HG03039 (cell line): Measurements from ENCODE around the gene UGT8.
"Not testable (repeated sequence)": the region's sequence is repeated elsewhere in the genome, so short reads cannot be mapped to it uniquely, and the experiment has no call there.

Experiments used
- ATAC-seq: cut with Tn5 transposase; IDR thresholded peaks from one replicate; pipeline ENCODE4 v1.9.1; 2021; ENCODE audit warnings: mild to moderate bottlenecking, moderate library complexity; ENCODE audit not compliant: unreplicated experiment

The UGT8 gene

GRCh38 chr4:114598191-114599121, at the start of gene UGT8:
Gene UGT8 (plus strand): TSS chr4:114598807. CDS start chr4:114622881, 24,074 bp downstream.
- peak; percentile 40 for ATAC-seq

GRCh38 chr4:114549638-114550037, 49.0 kb upstream of the UGT8 start:
- no peak for ATAC-seq

- no peak for ATAC-seq
Observed at GRCh38 chr4:114558446-114559020, 40.1 kb upstream of the UGT8 start.

- no peak for ATAC-seq
Observed at GRCh38 chr4:114561590-114561989, 37.0 kb upstream of the UGT8 start.

- ATAC-seq: no peak
Observed at GRCh38 chr4:114562176-114562904, 36.3 kb upstream of the UGT8 start.

- no peak for ATAC-seq
Observed at GRCh38 chr4:114563536-114564315, 34.9 kb upstream of the UGT8 start.

GRCh38 chr4:114577386-114577785, 21.2 kb upstream of the UGT8 start:
- ATAC-seq: no peak

- no peak for ATAC-seq
Observed at GRCh38 chr4:114582621-114583020, 16.0 kb upstream of the UGT8 start.

- no peak for ATAC-seq
Observed at GRCh38 chr4:114588305-114588704, 10.3 kb upstream of the UGT8 start.

GRCh38 chr4:114590360-114590759, 8.2 kb upstream of the UGT8 start:
- ATAC-seq: not testable (repeated sequence)

GRCh38 chr4:114593526-114593925, 5.1 kb upstream of the UGT8 start:
- ATAC-seq: no peak

GRCh38 chr4:114595207-114595606, 3.4 kb upstream of the UGT8 start:
- ATAC-seq: no peak

GRCh38 chr4:114595921-114596320, 2.7 kb upstream of the UGT8 start:
- no peak for ATAC-seq

- ATAC-seq: no peak
Observed at GRCh38 chr4:114597410-114598115, 1.0 kb upstream of the UGT8 start.

GRCh38 chr4:114599231-114599902, 760 bp downstream of the UGT8 start:
- no peak for ATAC-seq

GRCh38 chr4:114599903-114600552, 1.4 kb downstream of the UGT8 start:
- ATAC-seq: no peak

GRCh38 chr4:114600672-114601071, 2.1 kb downstream of the UGT8 start:
- no peak for ATAC-seq

GRCh38 chr4:114601304-114602052, 2.9 kb downstream of the UGT8 start:
- no peak for ATAC-seq
